ENCODE measurements around the gene TXNIP.

Gene TXNIP

DNA sequence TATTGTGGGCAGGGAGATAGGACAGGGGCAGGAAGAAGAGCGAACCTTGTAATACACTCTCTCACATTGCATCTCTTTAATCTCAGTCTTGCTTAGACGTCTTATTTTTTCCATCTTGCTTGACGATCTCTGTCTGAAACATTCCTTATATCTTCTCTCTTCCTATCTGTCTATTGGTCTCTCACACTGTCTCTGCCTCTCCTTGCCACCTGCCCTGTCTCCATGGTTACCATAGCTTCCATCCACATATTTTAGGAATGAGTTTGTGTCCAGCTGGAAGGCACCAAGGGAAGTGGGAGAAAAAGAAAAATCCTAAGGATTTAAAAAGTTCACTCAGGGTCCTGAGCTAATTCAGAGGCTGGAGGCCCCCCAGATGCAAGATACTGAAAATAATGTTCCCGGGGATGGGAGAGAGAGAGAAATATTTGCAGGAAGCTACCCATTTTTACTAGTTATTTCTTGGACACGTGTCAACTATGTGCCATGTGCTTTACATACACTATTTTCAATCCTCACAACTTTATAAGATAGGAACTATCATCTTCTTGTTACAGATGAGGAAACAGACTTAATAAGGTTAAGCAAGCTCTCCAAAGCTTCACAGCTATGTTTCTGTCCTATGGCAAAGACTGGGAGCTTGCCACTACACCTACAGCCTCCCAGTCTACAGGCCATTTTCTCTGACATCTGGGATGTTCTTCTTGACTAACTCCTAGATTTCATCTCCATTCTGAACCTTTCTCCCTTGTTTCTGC lies 32.9 kb downstream of the TXNIP start:
- no peak for DNase-seq (ENCODE audit: low read depth, low spot score)

DNA sequence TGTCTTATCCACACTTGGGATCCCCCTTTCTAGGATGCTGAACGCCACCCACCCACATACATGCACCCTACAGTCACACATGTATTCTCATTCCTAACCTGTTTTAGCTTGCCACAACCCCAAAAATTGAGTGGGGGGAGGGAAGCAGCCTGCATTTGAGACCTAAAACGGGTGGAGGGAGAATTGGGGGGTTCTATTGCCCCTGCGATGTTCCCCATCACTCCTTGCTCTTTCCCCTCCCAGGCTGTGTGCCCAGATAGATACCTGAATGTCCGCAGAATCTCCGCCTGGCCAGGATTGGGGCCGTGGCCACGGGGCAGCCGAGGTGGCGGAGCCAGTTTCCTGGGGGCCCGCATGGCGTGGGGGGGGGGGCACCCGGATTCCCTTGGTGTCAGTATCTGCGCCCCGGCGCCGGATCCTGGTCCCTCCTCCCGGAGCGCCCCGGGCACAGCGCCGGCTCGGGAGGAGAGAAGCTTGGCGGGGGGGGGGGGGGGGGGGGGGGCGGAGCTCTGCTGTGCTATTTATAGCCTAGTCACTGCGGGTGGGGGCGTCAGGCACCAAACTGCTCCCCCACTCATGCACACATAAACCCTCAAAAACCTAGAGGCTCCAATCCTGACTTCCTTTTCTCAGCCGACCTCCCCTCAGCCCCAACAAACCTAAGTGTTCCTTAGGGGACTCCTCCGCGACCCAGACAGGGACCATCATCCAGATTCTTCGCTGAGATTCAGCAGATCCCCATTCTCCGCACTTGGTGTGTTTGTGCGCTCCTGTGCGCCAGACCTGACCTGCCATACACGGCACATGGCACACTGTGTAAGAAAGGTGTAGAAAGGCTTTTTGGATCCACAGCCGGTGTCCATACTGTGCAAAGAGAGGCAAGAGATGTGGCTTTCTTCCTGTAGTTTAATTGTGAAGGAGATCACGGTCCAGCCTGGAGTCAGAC lies 33.9 kb downstream of the TXNIP start:
- no peak for DNase-seq (ENCODE audit: low read depth, low spot score)

DNA sequence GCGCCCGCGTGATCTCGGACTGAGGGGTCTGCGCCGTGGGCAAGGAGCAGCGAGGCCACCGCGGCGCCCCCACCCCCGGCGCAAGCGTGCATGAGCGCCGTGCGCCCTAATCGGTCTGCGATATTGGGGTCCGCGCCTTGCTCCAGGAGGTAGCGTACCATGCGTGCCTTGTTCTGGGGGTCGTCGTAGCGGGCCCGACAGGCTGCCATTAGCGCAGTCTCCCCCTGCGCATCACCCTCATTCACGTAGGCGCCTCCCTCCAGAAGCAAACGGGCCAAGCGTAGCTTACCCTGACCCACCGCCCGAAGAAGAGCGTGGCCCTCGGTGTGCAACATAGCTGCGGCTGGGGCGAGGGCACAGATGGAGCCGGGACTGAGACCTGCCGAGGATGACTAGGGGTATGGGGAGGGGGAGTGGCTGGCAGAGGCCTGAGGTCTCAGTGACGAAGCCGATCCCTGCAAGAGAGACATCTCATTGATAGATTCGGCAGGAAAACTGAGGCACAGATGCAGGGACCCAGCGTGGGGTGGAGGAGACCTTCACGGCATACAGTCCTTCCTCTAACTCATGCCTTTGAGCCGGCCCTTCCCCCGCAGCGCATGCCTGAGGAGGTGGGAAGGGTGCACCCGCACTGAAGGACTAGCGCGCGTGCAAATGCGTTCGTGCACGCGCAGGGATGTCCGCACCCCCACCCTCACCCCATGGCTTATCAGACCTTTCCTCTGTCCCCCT lies 34.8 kb downstream of the TXNIP start:
- DNase-seq (ENCODE audit: low read depth, low spot score) = no peak

DNA sequence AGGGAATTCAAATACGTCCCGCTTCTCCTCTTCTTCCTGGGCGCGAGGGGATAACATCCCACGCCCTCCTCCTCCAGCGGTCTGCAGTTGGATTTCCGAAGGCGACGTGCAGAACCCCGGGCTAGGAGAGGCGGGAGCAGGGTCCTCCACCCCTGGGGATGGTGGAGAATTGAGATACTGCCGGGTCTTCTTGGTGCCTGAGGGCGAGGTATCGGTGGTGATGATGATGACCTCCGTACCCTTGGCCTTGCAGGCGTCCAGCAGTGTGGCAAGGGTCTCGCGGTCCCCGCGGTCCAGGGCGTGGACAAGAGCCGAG lies 35.3 kb downstream of the TXNIP start:
- no peak for DNase-seq (ENCODE audit: low read depth, low spot score)

DNA sequence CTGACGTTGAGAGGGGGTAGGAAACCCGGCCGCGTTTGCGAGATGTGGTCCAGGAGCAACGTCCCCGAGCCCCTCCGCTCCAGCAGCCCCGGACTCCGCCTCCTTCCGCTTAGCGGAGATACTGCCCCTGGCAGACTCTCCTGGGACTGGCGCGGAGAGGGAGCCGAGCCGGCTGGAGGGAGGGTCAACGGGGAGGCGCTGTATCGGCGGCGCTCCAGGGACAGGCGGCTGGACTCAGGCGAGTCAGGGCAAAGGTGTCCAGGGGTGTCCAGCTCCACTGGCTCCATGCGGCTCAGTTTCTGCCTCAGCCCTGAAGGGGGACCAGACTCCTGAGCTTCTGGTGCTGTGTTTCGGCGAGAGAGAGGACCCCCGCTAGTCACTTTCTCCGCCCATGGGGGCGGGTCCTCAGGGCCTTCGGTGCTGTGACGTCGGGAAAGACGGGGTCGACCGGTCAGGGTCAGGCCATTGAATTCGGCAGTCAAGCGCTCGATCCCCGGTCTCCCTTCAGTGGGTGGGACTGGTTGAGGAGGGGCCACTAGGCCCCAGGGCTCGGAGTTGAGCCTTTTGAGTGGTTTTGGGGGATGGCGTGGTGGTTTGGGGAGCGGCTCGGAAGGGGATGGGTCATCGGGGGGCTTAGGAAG lies 35.8 kb downstream of the TXNIP start:
- no peak for DNase-seq (ENCODE audit: low read depth, low spot score)

DNA sequence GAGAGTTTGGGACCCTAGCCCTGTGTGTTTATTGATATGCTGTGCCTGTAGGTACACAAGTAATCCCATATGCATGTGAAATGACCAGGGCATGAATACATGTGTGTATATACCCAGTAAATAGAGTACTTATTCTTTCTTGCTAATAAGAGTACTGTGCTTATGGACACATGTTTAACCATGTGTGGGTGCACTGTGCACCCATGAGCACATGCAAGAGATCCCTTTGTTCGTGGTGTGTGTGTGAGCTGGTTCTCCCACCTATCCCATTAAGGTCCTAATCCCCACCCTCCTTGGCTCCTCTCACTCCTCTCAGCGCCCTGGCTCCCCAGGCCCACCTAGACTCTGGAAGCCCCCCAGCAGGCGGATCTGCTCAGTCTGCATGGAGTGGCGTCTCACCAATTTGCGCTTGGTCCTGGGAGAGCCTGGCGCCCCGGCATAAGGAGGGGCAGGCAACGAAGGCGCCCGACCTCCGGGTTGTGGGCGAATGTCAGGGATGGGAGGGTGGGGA lies 36.4 kb downstream of the TXNIP start:
- no peak for DNase-seq (ENCODE audit: low read depth, low spot score)

DNA sequence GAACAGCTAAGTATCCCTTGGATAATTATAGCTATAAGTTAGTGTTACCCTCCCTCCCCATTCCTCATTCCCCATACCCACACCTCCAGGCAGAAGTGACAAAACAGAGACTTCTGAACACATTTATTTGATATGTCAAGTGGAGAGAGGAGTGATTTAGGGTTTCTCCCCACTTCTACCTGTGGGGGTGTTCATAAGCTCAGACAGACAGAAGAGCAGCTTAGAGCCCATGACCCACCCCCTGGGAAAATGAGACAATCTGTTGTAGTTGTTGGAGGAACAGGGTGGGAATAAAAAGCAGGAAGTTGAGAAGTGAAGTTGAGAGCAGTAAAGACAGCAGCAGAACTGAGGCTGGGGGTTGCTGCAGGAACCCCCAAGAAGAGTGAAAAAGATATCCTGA lies 37.0 kb downstream of the TXNIP start:
- no peak for DNase-seq (ENCODE audit: low read depth, low spot score)

DNA sequence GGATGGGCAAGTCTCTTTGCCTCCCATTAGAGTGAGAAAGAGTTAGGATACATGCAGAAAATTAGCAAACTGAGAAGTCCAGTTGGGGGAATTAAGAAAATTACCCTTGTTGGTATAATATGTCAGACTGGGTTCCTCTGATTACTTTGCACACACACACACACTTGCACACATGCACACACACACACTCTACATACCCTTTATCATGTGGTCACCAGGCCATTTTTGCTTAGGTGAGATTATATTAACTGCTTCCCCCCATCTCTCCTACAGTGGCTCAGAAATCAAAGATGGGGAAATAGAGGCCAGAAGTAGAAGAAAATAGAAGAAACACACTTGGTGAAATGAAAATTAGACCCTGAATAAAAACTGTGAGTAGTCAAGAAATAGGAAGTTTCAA lies 37.6 kb downstream of the TXNIP start:
- no peak for DNase-seq (ENCODE audit: low read depth, low spot score)

DNA sequence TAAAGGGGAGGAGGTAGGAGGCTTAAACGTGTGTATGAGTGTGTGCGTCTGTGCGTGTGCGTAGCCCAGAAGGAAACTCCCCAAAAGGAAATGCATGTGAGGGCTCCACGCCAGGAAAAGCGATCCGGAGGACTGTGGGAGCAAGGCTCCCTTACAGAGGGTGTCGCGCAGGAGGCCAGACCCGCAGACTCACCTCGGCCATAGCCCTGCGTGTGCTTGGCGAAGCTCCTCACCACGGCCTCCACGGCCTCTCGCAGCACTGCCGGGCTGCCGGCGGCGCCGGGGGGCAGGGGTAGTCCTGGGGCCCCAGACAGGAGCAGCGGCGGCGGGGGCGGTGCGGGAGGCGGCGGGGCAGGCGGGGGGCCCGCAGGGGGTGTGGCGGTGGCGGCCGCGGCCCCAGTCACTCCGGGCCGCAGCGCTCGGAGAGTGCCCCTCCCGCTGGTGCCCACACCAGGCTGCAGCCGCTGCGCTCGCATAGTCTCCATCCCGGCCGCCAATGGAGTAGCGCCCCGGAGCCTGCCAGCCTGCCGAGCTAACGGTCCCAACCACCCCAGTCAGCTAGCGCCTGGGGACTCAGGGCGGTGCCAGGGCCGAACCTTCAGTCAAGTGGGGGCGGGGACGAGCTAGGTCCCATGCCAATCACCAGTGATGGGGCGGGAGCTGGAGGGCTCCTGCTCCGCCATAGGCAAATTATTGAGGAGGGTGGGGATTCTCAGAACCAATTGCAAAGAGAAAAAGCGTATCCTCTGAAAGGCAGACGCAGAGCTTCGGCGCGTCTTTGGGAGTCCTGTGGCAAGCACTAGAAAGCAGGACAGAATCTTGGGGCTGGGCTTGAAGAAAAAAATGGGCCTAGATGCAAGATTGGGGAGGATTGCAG lies 38.7 kb downstream of the TXNIP start, which contains the start of gene LIX1L:
LIX1L (minus strand) TSS at position 575 of the 877 bp plus-strand sequence; CDS start at position 485, 90 bp downstream.
- peak; percentile 85 for DNase-seq (ENCODE audit: low read depth, low spot score)

DNA sequence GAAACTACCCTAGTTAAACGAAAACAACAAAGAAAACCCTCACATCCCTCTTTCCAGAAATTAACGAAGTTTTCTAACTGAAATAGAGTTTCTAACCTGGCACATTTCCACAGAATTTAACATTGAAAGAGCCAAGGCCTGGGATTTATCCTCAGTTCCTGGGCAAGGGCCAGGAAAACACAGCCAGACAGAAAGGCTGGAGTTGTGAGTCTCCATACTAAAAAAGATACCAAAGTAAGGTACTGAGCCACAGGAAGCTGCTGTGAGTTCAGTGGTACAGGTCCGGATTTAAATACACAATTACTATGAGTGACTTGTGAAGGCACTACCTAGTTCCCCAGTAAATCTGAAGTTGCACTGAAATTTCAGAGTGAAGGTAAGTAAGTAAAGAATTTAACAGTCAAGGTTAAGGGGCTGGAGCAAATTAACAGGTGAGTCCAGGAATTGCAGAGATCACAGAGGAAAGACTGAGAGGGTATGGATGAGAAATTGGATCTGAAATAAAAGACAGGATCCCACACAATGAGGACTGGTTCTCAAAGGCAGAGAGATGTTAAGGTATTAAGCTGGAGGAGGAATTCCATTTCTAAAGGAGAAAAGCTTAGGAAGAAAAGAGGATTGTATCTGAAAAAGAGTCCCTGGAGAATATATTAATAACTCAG lies 39.5 kb downstream of the TXNIP start:
- DNase-seq (ENCODE audit: low read depth, low spot score) = no peak

DNA sequence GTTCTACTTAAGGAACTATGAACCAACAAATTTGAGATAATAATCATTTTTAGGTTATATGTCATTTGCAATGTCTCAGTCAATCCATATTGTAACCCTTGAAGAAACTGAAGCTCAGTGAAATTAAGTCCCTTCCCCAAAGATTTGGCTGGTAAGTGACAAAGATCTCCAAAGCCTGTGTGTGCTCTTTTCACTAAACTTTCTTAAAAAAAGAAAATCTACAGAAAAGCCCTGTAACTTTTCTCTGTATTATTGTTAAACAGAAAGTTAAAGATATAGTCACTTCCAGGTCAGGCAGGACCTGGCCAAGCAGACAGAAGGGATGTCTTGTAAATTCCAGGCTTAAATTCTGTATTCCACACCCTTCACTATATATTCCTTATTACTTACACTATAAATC lies 40.0 kb downstream of the TXNIP start:
- DNase-seq (ENCODE audit: low read depth, low spot score) = no peak

DNA sequence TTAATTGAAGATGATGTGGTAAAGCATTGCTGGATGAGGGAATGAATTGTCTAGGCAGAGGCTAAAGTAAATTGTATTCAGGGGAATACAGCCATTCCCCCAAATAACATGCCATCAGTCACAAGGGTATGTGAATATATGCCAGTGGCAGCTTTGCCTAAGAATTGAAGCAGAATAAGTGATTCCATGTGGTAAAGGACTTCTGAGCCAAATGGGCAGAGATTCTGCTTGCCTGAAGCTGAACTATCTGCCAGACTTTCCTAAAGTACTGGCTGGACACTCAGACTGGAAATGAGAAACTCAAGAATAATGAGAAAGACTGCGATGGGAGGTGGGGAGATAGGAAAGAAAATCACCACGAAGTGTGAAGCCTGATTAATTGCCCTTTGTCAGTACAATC lies 40.9 kb downstream of the TXNIP start:
- DNase-seq (ENCODE audit: low read depth, low spot score) = no peak

DNA sequence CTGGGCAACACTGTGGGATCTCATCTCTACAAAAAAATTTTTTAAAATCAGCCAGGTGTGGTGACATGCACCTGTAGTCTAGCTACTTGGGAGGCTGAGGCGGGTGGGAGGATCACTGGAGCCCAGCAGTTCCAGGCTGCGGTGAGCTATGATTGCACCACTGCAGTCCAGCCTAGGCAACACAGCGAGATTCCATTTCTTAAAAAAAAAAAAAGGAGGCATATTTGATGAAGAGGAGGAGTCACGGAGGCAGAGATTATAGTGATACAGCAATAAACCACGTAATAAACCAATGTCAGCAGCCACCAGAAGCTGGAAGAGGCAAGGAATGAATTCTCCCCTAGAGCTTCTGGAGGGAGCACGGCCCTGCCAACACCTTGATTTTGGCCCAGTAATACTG lies 42.5 kb downstream of the TXNIP start:
- no peak for DNase-seq (ENCODE audit: low read depth, low spot score)

DNA sequence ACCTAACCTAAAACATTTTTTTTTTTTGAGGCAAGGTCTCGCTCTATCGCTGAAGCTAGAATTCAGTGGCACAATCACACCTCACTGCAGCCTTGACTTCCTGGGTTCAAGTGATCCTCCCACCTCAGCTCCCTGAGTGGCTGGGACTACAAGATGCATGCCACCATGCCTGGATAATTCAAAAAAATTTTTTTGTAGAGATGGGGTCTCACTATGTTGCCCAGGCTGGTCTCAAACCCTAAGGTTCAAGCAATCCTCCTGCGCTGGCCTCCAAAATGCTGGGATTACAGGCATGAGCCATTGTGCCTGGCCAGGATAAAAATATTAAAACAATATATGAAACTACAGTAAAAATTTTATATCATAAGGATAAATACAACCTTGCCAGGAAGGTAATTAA lies 43.5 kb downstream of the TXNIP start:
- no peak for DNase-seq (ENCODE audit: low read depth, low spot score)

DNA sequence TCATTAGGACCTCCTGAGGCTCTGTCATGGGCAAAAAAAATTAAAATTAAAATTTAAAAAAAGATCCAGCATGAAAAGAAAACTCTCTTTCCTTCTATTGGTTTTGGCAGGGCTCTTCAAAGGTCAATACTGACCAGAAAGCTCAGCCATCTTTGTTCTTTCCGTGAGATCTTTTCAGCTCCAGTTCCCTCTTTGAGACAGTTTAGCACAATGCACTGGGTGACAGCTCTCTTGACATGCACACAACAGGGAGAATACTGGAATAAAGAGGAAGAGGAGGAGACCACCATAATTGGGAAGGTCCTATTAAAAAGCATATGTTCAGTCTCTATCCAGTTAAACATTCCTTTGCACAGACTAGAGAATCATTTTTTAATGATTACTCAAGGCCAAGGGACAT lies 44.9 kb downstream of the TXNIP start:
- DNase-seq (ENCODE audit: low read depth, low spot score) = no peak

DNA sequence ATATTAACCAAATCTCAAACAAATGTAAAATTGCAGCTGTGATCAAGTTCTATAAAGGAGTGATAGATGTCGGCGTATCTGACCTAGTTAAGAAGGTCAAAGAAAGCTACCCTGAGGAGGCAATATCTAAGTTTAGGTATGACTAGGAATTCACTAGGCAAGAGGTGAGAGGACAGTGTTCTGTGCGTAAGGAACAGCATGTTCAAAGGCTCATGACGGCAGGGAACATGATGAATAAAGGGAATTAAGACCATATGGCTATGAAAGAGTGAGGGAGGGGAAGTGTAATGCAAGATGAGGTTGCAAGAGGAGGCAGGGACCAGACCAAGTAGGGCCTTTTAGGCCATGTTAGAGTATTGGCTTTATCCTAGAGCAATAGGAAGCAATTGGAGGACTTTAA lies 47.2 kb downstream of the TXNIP start:
- DNase-seq (ENCODE audit: low read depth, low spot score) = no peak

DNA sequence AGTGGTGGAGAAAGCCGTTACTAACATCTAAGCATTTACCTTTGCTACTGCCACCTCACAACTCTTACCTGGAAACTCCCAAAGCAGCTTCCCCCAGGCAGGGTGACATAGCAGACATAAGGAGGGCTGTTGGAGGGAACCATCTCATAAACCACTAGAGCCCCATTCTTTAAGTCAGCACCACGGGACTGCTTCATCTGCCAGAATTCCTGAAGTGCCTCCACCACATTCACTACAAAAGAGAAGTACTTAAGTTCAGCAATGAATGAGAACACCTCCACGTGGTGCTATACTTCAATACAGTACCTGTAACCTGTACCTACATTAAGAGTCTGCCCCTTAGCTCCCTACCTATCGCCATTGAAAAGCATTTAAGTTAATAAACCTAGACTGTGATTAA lies 48.8 kb downstream of the TXNIP start:
- no peak for DNase-seq (ENCODE audit: low read depth, low spot score)

DNA sequence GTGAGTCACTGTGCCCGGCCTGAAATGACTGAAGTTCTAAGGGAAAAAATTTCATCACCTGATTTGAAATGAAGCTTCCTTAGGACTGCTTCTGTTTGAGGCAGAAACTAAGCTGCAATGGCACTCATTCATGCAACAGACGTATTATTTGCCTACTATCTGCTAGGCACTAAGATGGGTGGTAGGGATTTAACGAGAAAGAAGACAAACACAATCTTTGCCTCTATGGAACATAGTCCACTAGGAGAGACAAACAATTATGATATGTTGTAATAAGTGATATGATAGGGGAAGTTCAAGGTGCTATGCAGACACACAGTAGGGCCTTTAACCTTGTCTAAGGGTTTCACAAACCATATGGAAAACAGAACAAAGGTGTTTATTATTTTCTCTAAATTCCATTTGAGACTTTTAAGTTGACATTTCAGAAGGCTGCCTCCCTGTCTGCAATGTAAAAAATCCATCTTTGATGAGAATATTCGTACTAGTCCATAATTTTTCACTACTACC lies 49.8 kb downstream of the TXNIP start:
- no peak for DNase-seq (ENCODE audit: low read depth, low spot score)

DNA sequence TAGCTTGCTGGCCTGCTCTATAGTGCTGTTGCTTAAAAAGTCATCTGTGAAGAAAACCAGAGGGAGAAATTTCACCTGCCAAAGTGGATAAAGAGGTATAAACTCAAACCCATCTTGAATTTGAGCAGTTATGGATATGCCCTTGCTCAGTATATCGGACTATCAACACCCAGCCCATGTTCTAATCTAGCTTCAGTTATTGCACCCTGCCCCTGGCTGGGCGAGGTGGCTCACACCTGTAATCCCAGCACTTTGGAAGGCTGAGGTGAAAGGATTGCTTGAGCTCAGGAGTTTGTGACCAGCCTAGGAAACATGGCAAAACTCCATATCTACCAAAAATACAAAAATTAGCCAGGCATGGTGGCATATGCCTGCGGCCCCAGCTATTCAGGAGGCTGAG lies 51.8 kb downstream of the TXNIP start:
- DNase-seq (ENCODE audit: low read depth, low spot score) = no peak

DNA sequence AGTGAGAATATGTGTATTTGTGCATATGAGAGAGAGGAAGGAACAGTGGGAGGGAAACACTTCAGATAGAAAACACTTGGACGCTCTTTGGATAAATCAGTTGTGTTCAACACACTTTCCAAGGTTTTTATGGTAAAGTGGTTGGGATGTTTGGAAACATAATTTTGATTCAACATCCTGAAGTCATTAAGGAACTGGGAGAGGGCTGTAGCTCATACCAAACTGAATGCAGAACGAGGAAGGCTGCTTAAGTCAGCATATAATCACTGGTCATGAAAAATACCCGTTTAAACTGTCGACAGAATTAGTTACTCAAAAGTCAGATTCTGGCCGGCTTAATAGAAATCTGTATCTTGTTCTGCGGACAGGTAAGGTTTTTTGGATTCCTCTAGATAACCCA lies 53.5 kb downstream of the TXNIP start:
- DNase-seq (ENCODE audit: low read depth, low spot score) = no peak
